Breast epithelium (tissue), 3 donors: ENCODE data around the gene HPD.

Experiments used
- POLR2A ChIP-seq: fragments of 450-650 bp; IDR thresholded peaks from one replicate; pipeline ENCODE4 v1.6.1; 2016; ENCODE audit warnings: antibody characterized with exemption, mild to moderate bottlenecking, moderate library complexity
- POLR2AphosphoS5 ChIP-seq, 3 donors: sonication (generic); formaldehyde crosslinking; IDR thresholded peaks; one replicate each; pipeline ENCODE4 v1.6.1; 2017; ENCODE audit warnings: antibody characterized with exemption in 3 of 3
- TF ChIP-seq, protein P1 (sequence below), 3 donors: fragments of 450-650 bp; IDR thresholded peaks; one replicate each; pipeline ENCODE4 v1.5.1; 2016 to 2017; ENCODE audit warnings: antibody characterized with exemption in 3 of 3, mild to moderate bottlenecking in 3 of 3, moderate library complexity in 3 of 3

DNA sequence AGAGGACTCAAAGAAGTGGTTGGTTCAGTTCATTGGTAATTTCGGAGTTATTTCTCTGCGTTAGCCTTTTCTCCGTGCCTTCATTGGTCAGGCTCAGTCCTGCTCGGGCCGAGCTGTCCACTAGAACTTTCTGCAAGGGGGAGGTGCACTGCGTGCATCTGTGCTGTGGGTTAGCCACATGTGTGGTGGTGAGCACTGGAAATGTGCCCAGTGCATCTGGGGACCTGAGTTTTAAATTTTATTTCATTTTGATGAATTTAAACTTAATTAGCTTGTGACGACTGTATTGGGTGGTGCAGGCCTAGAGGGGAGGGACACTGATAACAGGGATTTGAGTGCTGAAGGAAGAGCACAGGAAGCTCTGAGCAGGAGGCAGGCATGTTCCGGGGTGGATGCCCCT, 30.4 kb downstream of the HPD start:
- TF ChIP-seq, protein P1, sequence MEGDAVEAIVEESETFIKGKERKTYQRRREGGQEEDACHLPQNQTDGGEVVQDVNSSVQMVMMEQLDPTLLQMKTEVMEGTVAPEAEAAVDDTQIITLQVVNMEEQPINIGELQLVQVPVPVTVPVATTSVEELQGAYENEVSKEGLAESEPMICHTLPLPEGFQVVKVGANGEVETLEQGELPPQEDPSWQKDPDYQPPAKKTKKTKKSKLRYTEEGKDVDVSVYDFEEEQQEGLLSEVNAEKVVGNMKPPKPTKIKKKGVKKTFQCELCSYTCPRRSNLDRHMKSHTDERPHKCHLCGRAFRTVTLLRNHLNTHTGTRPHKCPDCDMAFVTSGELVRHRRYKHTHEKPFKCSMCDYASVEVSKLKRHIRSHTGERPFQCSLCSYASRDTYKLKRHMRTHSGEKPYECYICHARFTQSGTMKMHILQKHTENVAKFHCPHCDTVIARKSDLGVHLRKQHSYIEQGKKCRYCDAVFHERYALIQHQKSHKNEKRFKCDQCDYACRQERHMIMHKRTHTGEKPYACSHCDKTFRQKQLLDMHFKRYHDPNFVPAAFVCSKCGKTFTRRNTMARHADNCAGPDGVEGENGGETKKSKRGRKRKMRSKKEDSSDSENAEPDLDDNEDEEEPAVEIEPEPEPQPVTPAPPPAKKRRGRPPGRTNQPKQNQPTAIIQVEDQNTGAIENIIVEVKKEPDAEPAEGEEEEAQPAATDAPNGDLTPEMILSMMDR (IDR thresholded peaks at IDR 0.05), result no peak
- no peak for TF ChIP-seq POLR2A
- TF ChIP-seq POLR2AphosphoS5 (IDR thresholded peaks at IDR 0.05), result no peak
